ENCODE results near the gene ADARB1. TPM values are rescaled to one million over a fixed set of nuclear protein-coding genes. Genes with fewer than 3 reads are reported as not detected.

ADARB1 gene
- total RNA-seq, 2 experiments from 2014 or later = 27.5 to 28.6 TPM

GRCh38 chr21:45234965-45235364 lies 160.6 kb downstream of the ADARB1 start:
- ATAC-seq (ENCODE audit: poor library complexity) (no peak), DNase-seq (no peak)
- Mint-ChIP-seq H3K36me3 (ENCODE audit: low read depth) (no peaks in the 10 kb centered on the region), H3K4me3 (no peak overlapping the region), H3K4me1 (ENCODE audit: low read depth) (peaks cover 8% of the 10 kb centered on the region), H3K27me3 (peaks cover 25% of the 10 kb centered on the region), H3K27ac (no peak overlapping the region), H3K9me3 (no peaks in the 10 kb centered on the region)
- H3K4me3 ChIP-seq (ENCODE audit: low read length) = no peak overlapping the region
- ChIA-PET CTCF (no interaction called here), POLR2A (no interaction called here)
- peaks cover 13% of the 10 kb centered on the region for H3K4me1 ChIP-seq (ENCODE audit: insufficient read depth, low read length)
- intact Hi-C loops (cut with DNase I, micrococcal nuclease) = no loop called here
- H3K36me3 ChIP-seq (ENCODE audit: insufficient read depth, low read length) = no peaks in the 10 kb centered on the region
- H3K9me3 ChIP-seq (ENCODE audit: control insufficient read depth in 1 of 2, insufficient read depth in 1 of 2, low read length in 2 of 2) = no peaks in the 10 kb centered on the region
- H3K27me3 ChIP-seq (ENCODE audit: control insufficient read depth in 1 of 2, insufficient read depth in 2 of 2, low read length in 2 of 2) = peaks cover 11 to 15% of the 10 kb centered on the region in 2 experiments
- H3K27ac ChIP-seq (ENCODE audit: low read depth in 1 of 2, low read length in 2 of 2) = no peak overlapping the region
- TF ChIP-seq, protein P1, sequence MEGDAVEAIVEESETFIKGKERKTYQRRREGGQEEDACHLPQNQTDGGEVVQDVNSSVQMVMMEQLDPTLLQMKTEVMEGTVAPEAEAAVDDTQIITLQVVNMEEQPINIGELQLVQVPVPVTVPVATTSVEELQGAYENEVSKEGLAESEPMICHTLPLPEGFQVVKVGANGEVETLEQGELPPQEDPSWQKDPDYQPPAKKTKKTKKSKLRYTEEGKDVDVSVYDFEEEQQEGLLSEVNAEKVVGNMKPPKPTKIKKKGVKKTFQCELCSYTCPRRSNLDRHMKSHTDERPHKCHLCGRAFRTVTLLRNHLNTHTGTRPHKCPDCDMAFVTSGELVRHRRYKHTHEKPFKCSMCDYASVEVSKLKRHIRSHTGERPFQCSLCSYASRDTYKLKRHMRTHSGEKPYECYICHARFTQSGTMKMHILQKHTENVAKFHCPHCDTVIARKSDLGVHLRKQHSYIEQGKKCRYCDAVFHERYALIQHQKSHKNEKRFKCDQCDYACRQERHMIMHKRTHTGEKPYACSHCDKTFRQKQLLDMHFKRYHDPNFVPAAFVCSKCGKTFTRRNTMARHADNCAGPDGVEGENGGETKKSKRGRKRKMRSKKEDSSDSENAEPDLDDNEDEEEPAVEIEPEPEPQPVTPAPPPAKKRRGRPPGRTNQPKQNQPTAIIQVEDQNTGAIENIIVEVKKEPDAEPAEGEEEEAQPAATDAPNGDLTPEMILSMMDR (IDR thresholded peaks at IDR 0.05) = no peak

DNA sequence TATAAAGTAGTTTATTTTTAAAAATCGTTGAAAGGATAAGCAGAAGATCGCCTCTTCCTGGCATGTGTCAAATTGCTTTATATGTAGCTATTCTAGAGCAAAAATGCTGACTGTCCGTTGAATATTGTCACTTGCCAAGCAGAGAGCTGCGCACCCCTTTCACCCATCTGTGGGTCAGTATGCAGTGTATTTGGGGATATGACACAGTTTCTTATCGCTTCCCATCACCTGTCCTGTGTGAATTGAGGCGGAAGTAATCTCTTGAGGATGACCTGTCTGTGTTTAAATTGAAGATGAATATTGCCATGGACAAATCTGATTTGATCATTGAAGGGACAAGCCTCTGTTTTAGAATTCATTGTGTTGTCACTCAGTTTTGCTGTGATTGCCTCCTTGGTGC lies 161.1 kb downstream of the ADARB1 start:
- no peaks in the 10 kb centered on the region for H3K9me3 ChIP-seq (ENCODE audit: control insufficient read depth in 1 of 2, insufficient read depth in 1 of 2, low read length in 2 of 2)
- ATAC-seq (ENCODE audit: poor library complexity) (no peak), DNase-seq (no peak)
- peaks cover 11 to 15% of the 10 kb centered on the region in 2 experiments for H3K27me3 ChIP-seq (ENCODE audit: control insufficient read depth in 1 of 2, insufficient read depth in 2 of 2, low read length in 2 of 2)
- H3K27ac ChIP-seq (ENCODE audit: low read depth in 1 of 2, low read length in 2 of 2) = no peak overlapping the region
- Mint-ChIP-seq H3K9me3 (no peaks in the 10 kb centered on the region), H3K27ac (no peak overlapping the region), H3K4me1 (ENCODE audit: low read depth) (peaks cover 8% of the 10 kb centered on the region), H3K4me3 (no peak overlapping the region), H3K36me3 (ENCODE audit: low read depth) (no peaks in the 10 kb centered on the region), H3K27me3 (peaks cover 27% of the 10 kb centered on the region)
- peaks cover 13% of the 10 kb centered on the region for H3K4me1 ChIP-seq (ENCODE audit: insufficient read depth, low read length)
- no peak overlapping the region for H3K4me3 ChIP-seq (ENCODE audit: low read length)
- intact Hi-C loops (cut with DNase I, micrococcal nuclease) = no loop called here
- TF ChIP-seq, protein P1 (IDR thresholded peaks at IDR 0.05) = no peak
- H3K36me3 ChIP-seq (ENCODE audit: insufficient read depth, low read length) = no peaks in the 10 kb centered on the region
- POLR2A ChIA-PET = no interaction called here
- CTCF ChIA-PET = no interaction called here

- Histone ChIP-seq H3K27ac (ENCODE audit: low read depth in 1 of 2, low read length in 2 of 2) (no peak overlapping the region), H3K27me3 (ENCODE audit: control insufficient read depth in 1 of 2, insufficient read depth in 2 of 2, low read length in 2 of 2) (peaks cover 11 to 15% of the 10 kb centered on the region in 2 experiments), H3K4me3 (ENCODE audit: low read length) (no peak overlapping the region), H3K36me3 (ENCODE audit: insufficient read depth, low read length) (no peaks in the 10 kb centered on the region), H3K4me1 (ENCODE audit: insufficient read depth, low read length) (peaks cover 13% of the 10 kb centered on the region), H3K9me3 (ENCODE audit: control insufficient read depth in 1 of 2, insufficient read depth in 1 of 2, low read length in 2 of 2) (peaks cover 0 to 3% of the 10 kb centered on the region in 2 experiments)
- Mint-ChIP-seq H3K27me3 (peaks cover 32% of the 10 kb centered on the region), H3K27ac (no peak overlapping the region), H3K36me3 (ENCODE audit: low read depth) (peaks cover 1% of the 10 kb centered on the region), H3K4me3 (no peak overlapping the region), H3K9me3 (no peaks in the 10 kb centered on the region), H3K4me1 (ENCODE audit: low read depth) (peaks cover 8% of the 10 kb centered on the region)
- intact Hi-C loops (cut with DNase I, micrococcal nuclease) = no loop called here
- TF ChIP-seq, protein P1 (IDR thresholded peaks at IDR 0.05) = no peak
- POLR2A ChIA-PET = no interaction called here
- DNase-seq (peak in 3 of 14 experiments; percentile 10 to 52 (median 30)), ATAC-seq (ENCODE audit: poor library complexity) (no peak)
- CTCF ChIA-PET = no interaction called here
These were observed 162.1 kb downstream of the ADARB1 start for GRCh38 chr21:45236481-45236880.

Measured in CD4-positive, alpha-beta T cell (primary cell).